Subcutaneous adipose tissue (tissue), 4 donors: ENCODE results near the gene SLC26A8. TPM values are rescaled to one million over a fixed set of nuclear protein-coding genes. Genes with fewer than 3 reads are reported as not detected.

Source experiments
- total RNA-seq, 4 donors: library from RNA; depleted of rRNA; stranded (reverse); fragments of >200 nt; gene quantifications; one replicate each; pipeline ENCODE4 v1.1.0, GENCODE V29; 2016
- TF ChIP-seq, protein P1 (sequence below): fragments of 450-650 bp; IDR thresholded peaks from one replicate; pipeline ENCODE4 v1.5.1; 2016; ENCODE audit warnings: low read depth, mild to moderate bottlenecking, control low read depth, antibody characterized with exemption, moderate library complexity

The SLC26A8 gene
- total RNA-seq, 4 donors from 2014 or later, result 0.33 to 2.2 (median 2.0) TPM; not detected in 1

DNA sequence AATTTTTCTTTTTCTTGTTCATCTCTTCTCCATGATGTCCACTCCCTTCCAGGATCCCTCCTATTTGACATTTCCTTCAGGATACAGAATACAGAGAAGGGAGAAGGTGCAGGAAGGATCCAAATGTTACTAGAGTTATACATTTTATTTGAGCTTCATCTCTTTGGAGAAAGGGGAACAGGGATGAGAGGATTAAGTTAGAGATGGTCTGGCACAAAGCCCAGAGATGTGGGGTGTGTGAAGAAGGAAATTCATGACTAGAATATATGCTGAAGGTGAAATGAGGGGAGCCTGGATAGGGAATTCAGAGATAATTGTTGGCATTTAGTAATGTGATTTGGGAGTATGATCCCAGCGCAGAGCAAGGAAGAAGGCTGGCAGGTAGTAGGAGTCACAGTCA lies 81.1 kb downstream of the SLC26A8 start:
- TF ChIP-seq, protein P1, sequence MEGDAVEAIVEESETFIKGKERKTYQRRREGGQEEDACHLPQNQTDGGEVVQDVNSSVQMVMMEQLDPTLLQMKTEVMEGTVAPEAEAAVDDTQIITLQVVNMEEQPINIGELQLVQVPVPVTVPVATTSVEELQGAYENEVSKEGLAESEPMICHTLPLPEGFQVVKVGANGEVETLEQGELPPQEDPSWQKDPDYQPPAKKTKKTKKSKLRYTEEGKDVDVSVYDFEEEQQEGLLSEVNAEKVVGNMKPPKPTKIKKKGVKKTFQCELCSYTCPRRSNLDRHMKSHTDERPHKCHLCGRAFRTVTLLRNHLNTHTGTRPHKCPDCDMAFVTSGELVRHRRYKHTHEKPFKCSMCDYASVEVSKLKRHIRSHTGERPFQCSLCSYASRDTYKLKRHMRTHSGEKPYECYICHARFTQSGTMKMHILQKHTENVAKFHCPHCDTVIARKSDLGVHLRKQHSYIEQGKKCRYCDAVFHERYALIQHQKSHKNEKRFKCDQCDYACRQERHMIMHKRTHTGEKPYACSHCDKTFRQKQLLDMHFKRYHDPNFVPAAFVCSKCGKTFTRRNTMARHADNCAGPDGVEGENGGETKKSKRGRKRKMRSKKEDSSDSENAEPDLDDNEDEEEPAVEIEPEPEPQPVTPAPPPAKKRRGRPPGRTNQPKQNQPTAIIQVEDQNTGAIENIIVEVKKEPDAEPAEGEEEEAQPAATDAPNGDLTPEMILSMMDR, result no peak

DNA sequence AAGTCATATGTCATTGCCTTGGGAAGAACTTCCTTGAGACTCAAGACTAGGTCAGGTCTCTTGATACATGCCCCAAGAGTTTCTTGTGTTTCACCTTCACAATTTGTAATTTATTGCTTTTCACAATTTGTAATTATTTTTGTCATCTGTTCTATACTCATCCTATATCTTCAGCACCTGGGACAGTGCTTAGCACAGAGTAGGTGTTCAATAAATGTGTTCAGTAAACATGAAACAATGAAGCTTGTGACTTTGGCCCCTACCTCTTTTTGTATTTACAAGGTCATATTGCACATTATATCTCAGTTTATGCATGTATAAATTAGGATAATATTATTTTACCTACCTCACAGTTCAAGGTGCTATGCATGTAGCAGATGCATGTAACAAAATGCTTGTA lies 82.1 kb downstream of the SLC26A8 start:
- TF ChIP-seq, protein P1, result no peak

DNA sequence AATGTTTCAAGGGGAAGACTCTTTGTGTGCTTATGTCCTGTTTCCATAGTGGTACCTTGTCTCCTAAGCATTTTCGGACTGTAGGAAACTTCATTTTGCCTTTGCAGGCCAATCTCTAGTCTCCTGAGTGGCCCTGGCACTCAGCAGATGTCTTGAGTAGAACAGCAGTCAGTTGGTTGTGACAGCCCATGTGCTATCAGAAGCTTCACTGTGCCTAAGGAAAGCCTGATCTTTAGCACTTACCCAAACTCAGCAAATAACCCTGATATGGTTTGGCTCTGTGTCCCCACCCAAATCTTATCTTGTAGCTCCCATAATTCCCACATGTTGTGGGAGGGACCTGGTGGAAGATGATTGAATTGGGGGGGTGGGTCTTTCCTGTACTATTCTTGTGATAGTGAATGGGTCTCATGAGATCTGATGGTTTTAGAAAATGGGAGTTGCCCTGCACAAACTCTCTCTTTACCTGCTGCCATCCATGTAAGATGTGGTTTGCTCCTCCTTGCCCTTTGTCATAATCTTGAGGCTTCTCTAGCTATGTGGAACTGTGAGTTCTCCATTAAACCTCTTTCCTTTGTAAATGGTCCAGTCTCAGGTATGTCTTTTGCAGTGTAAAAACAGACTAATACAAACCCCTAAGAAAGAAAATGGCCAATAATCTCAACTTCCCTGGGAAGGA lies 87.6 kb downstream of the SLC26A8 start:
- TF ChIP-seq, protein P1, result no peak

DNA sequence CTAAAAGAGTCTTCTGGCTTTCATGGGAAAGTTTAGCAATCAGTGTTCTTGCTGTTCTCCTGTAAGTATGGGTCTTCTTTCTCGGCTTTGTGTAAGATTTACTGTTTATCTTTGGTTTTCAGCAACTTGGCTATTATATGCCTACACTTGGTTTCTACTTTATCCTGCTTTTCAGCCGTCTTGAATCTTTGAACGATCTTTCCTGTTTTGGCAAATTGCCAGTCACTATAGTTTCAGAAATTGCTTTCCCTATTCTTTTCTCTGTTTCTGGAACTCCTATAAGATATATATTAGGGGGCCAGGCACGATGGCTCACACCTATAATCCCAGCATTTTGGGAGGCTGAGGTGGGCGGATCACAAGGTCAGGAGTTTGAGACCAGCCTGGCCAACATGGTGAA lies 89.0 kb downstream of the SLC26A8 start:
- TF ChIP-seq, protein P1, result no peak

DNA sequence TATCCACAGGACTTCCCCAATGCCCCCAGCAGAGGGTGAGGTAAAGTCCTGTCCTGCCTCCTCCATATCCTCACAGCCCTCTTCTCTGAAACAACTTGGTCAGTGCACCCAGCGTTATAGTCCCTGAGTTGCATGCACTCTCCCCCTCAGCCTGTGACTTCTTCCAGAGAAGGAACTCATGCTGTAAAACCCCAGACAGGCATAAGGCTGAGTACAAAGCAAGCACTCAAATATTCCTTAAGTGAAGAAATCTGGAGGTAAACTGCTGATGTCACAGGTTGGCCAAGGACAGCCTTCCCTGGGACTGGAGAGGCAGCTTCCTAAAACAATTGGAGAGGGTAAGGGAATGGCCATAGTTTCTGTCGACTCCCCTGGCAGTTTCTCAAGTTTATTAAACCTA lies 90.6 kb downstream of the SLC26A8 start:
- TF ChIP-seq, protein P1, result no peak

DNA sequence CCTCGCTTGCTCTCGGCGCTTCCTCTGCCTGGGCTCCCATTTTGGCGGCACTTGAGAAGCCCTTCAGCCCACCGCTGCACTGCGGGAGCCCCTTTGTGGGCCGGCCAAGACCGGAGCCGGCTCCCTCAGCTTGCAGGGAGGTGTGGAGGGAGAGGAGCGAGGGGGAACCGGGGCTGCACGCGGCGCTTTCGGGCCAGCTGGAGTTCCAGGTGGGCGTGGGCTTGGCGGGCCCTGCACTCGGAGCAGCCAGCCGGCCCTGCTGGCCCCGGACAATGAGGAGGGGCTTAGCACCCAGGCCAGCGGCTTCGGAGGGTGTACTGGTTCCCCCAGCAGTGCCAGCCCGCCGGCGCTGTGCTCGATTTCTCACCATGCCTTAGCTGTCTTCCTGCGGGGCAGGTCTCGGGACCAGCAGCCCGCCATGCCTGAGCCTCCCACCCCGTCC lies 93.3 kb downstream of the SLC26A8 start:
- TF ChIP-seq, protein P1, result no peak

DNA sequence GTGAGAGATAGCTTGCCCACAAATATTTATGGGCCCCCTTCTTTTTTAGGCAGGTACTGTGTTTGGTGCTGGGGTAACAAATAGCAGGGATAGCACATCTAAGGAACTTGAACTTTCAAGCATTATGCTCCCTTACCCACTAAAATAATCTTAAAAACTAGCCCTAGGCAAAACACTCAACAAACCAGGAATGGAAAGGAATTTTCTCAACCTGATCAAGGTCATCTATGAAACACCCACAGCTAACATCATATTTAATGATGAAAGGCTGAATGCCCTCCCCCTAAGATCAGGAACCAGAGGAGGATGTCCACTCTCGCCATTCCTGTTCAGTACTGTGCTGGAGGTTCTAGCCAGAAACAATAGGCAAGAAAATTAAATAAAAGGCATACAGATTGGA lies 94.8 kb downstream of the SLC26A8 start:
- TF ChIP-seq, protein P1, result no peak
